Measurements from ENCODE around the gene RIBC1.

DNA sequence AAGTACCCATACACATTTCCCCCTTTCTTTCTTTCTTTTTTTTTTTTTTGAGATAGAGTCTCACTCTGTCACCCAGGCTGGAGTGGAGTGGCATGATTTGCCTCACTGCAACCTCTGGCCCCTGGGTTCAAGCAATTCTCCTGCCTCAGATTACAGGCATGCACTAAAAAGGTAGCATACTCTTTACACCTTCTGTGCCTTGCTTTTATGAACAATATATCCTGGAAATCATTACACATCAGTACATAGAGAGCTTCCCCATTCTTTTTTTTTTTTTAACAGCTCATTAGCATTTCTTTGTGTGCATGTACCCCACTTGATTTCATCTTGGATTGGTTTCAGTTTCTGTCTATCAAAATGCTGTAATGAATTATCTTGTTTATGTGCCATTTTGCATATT, 30.1 kb downstream of the RIBC1 start:
- TF ChIP-seq, protein P1, sequence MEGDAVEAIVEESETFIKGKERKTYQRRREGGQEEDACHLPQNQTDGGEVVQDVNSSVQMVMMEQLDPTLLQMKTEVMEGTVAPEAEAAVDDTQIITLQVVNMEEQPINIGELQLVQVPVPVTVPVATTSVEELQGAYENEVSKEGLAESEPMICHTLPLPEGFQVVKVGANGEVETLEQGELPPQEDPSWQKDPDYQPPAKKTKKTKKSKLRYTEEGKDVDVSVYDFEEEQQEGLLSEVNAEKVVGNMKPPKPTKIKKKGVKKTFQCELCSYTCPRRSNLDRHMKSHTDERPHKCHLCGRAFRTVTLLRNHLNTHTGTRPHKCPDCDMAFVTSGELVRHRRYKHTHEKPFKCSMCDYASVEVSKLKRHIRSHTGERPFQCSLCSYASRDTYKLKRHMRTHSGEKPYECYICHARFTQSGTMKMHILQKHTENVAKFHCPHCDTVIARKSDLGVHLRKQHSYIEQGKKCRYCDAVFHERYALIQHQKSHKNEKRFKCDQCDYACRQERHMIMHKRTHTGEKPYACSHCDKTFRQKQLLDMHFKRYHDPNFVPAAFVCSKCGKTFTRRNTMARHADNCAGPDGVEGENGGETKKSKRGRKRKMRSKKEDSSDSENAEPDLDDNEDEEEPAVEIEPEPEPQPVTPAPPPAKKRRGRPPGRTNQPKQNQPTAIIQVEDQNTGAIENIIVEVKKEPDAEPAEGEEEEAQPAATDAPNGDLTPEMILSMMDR (IDR thresholded peaks at IDR 0.05 in 8 of 11, conservative IDR thresholded peaks at IDR 0.05 in 3 of 11): no peak
- no peak for TF ChIP-seq POLR2A (IDR thresholded peaks at IDR 0.05)
